ENCODE measurements around the gene ATP6V1G2.
"Not testable (repeated sequence)": the region's sequence is repeated elsewhere in the genome, so short reads cannot be mapped to it uniquely, and the experiment has no call there.

ATP6V1G2 gene

DNA sequence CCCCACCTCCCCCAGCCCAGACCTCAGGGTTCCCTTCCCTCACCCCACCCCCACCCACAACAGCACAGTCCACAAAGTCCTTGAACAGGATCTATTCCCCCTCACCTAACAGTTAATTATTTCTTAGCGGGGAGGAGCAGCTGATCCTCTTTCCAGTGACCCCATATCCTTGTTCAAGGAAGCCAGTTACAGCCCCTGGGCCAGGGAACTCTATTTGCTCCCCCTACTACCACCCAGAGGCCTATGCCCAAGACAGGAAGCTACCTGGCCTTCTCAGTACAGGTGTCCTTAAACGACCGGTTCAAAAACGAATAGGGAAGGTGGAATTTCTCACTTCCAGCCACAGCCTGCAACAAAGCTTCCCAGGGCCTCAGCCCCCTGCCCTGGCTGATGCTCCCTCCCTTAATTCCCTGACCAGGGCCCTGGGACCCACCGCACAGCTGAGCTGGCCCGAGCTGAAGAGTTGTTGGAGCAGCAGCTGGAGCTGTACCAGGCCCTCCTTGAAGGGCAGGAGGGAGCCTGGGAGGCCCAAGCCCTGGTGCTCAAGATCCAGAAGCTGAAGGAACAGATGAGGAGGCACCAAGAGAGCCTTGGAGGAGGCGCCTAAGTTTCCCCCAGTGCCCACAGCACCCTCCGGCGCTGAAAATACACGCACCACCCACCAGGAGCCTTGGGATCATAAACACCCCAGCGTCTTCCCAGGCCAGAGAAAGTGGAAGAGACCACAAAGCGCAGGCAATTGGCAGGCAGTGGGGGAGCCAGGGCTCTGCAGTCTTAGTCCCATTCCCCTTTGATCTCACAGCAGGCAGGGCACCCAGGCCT is 16.9 kb downstream of the ATP6V1G2 start:
- DNase-seq (ENCODE audit: low read depth in 2 of 2): no peak

- no peak for DNase-seq (ENCODE audit: low read depth in 2 of 2)
Measured at GRCh38 chr6:31528821-31529328, 17.5 kb downstream of the ATP6V1G2 start, which contains the start of gene MCCD1. TSS of gene MCCD1 (plus strand) at chr6:31528962. CDS start at chr6:31529015, 53 bp downstream.

- no peak for DNase-seq (ENCODE audit: low read depth in 2 of 2)
Measured at GRCh38 chr6:31528307-31528777, 18.1 kb downstream of the ATP6V1G2 start.

- no peak for DNase-seq (ENCODE audit: low read depth in 2 of 2)
Measured at GRCh38 chr6:31525932-31526591, 20.3 kb downstream of the ATP6V1G2 start.

DNA sequence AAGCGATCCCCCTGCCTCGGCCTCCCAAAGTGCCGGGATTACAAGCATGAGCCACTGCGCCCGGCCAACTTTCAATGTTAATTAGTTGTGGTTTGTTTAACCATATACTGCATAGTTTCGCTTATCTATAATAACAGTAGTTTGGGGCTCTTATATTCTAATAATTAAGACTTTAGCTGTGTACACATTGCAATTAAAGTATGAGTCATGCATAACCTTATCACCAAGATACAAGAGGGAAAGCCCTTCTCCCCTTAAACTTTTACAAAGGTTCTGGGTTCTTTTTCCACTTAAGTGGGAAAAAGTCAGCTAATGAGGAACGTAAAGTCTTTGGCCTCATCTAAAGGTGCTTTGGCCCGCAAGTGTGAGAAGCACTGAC is 20.9 kb downstream of the ATP6V1G2 start:
- DNase-seq (ENCODE audit: low read depth in 2 of 2): no peak

GRCh38 chr6:31521835-31522234 is 24.6 kb downstream of the ATP6V1G2 start:
- DNase-seq (ENCODE audit: low read depth in 2 of 2): no peak

- DNase-seq (ENCODE audit: low read depth in 2 of 2): no peak
Measured at GRCh38 chr6:31513456-31514165, 32.8 kb downstream of the ATP6V1G2 start.

DNA sequence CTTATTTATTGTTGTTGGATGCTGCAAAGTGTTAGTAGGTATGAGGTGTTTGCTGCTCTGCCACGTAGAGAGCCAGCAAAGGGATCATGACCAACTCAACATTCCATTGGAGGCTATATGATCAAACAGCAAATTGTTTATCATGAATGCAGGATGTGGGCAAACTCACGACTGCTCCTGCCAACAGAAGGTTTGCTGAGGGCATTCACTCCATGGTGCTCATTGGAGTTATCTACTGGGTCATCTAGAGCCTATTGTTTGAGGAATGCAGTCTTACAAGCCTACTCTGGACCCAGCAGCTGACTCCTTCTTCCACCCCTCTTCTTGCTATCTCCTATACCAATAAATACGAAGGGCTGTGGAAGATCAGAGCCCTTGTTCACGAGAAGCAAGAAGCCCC is 36.4 kb downstream of the ATP6V1G2 start:
- no peak for DNase-seq (ENCODE audit: low read depth in 2 of 2)

DNA sequence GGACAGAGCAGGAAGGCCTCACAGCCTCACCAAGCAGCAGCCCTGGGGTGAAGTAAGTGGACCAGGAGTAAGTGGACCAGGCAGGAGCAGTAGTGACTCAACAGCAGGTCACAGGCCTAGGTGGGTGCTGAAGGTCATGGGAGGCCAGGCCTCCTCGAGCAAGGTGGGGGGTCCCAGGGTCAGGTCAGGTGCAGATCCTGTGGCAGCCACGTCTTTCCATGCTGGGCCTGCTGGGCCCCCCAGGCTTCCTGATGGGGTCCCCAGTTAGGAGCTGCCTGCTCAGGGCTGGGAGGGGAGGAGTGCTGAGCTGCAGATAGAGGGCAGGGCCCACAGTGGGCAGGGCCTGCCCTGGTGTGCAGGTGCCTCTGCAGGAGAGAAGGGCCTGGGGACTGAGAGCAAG is 37.4 kb downstream of the ATP6V1G2 start:
- DNase-seq (ENCODE audit: low read depth in 2 of 2): not testable (repeated sequence)

DNA sequence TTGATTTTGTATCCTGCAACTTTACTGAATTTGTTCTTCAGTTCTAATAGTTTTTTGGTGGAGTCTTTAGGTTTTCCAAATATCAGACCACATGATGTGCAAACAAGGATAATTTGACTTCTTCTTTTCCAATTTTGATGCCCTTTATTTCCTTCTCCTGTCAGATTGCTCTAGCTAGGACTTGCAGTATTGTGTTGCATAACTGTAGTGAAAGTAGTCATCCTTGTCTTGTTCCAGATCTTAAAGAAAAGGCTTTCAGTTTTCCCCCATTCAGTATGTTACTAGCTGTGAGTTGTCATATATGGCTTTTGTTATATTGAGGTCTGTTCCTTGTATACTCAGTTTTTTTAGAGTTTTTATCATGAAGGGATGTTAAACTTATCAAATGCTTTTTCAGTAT is 43.8 kb downstream of the ATP6V1G2 start:
- DNase-seq (ENCODE audit: low read depth in 2 of 2): no peak

DNA sequence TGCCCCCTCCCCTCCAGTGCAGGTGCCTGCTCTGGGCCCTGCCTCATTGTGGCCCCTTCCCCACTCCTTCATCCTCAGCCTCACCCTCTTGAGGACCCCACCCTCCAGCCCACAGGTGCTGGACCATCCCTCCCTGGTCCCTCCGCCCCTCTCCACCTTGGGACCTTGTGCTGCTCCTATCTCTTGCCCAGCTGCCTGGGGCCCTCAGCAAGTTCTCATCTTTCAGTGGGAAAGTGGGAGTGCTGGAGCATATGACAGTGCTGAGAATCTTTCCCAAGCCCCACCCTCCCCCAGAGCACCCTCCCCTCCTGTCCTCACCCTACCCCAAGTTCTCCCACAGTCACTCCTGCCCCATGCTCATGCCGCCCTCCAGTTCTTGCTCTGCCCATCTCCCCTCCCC is 46.8 kb downstream of the ATP6V1G2 start:
- DNase-seq (ENCODE audit: low read depth in 2 of 2): not testable (repeated sequence)

DNA sequence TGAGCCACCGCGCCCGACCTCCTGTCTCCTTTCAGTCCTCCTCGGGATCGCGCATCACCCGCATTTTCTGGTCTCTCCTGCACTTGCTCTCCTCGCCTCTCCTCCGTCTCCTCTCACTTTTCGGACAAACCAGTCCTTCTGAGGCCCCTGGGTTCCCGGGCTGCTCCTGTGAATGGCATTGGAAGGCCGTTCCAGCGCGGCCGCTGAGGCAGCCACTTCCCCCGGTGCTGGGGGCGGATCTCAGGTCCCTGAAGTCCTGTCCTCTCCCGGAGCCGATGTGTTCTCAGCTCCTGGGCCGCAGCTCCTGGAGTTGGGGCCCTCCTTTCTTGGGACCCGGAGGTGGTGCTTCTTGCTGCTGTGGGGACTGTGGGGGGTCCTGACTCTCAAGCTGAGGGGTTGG is 47.7 kb downstream of the ATP6V1G2 start:
- DNase-seq (ENCODE audit: low read depth in 2 of 2): no peak

GRCh38 chr6:31497531-31498476 is 48.6 kb downstream of the ATP6V1G2 start, which contains the start of gene MICB:
TSS of gene MICB (plus strand) at chr6:31498145. CDS start at chr6:31498194, 49 bp downstream.
- peak; percentile 69 to 84 for DNase-seq (ENCODE audit: low read depth in 2 of 2)

DNA sequence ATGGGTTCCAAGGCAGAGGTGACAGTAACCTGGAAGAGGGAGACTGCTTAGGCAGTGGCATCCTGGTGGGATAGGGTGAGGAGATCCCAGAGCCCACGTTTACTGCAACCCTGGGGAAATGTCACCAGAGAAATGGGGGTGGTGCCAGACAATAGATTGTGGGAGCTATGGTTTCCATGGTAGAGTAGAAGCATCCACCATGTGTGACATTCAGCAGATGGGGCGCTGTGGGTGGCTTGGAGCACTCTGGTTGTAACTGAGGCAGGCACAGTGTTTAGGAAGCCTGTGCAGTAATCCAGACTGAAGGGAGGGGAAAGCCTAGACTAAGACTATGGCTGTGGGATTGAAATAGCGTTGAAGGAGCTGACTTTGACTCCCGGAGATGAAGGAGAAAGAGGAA is 49.6 kb downstream of the ATP6V1G2 start:
- DNase-seq (ENCODE audit: low read depth in 2 of 2): not testable (repeated sequence)

GRCh38 chr6:31495580-31495979 is 50.8 kb downstream of the ATP6V1G2 start:
- DNase-seq (ENCODE audit: low read depth in 2 of 2): no peak

Measured in stimulated activated CD4-positive, alpha-beta T cell treated with anti-CD3 and anti-CD28 coated beads, Interleukin-12 subunit alpha, Interleukin-12 subunit beta, amount 100 ng/mL, for 24 hours (primary cell).